Stimulated activated CD4-positive, alpha-beta T cell treated with anti-CD3 and anti-CD28 coated beads, Interleukin-15, amount 100 ng/mL, for 24 hours (primary cell): Measurements from ENCODE around the gene LDLRAD3.

Experiments used
- DNase-seq: peaks from one replicate; pipeline ENCODE4 v3.0.0-alpha.2; 2020

Gene LDLRAD3

GRCh38 chr11:35928688-35929395 lies 15.0 kb upstream of the LDLRAD3 start:
- no peak for DNase-seq

- no peak for DNase-seq
These were observed 13.4 kb upstream of the LDLRAD3 start for GRCh38 chr11:35930466-35930865.

- DNase-seq: no peak
These were observed 11.7 kb upstream of the LDLRAD3 start for GRCh38 chr11:35932121-35932520.

GRCh38 chr11:35932681-35933319 lies 11.1 kb upstream of the LDLRAD3 start:
- DNase-seq: no peak

DNA sequence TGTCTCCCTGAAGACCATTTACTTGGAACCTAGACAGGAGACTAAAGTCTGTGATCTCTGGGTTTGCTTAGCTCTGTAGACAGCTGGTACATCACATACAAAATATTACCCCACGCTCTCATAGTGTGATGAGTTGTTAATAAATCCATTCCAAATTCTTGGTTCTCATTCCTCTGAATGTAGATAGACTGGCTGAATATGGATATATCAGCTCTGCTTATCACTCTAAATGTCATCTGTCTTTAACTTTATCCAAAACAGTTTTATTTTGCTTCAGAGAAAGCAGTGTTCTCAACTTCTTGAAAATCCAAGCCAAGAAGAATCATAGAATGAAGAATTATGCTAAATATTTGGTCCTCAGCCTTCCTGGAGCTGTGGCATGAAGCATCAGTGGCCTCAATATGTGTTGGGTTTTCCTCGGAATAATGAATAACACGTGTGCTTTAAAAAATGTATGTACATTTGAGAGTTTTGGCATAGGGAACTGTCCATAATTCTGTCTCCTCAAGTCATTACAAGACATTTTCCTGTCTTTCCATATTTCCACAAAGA lies 10.5 kb upstream of the LDLRAD3 start:
- no peak for DNase-seq

GRCh38 chr11:35934271-35934670 lies 9.6 kb upstream of the LDLRAD3 start:
- DNase-seq: no peak

DNA sequence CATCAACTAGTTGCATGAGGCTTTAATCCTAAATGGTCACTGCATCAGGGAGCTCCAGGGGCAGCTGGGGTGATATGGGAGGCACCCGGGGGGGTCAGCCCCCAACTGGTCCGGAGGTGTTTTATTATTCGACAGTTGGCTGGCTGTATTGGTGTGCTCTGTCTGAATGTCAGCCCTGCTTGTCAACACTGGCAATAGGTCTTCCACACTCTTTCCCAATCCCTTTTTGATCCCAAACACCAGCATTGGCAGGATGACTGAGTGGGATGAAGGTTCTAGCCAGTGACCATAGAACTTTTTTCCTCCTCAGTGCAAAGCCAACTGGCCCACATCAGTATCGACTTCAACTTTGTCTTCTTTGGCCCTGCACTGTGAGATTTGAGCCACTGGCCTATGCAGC lies 8.9 kb upstream of the LDLRAD3 start:
- DNase-seq: no peak

DNA sequence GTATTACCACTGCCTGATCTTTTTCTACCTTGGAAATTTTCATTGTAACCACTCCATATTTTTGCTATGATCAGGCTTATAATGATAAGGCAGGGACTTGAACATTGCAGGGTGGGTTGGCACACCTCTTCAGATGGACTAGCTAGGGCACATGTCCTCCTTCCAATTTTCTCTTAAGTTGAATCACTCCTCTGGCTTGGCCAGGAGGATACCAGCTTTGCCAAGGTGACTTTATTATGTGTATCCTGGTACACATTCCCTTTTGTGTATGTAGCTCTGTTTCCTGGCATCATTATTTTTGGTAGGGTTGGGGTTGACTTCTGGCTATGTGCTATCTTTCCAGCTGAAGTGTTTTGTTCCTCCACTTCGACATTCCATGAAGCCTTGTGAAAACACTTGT lies 8.5 kb upstream of the LDLRAD3 start:
- DNase-seq: no peak

GRCh38 chr11:35937111-35937510 lies 6.8 kb upstream of the LDLRAD3 start:
- DNase-seq: no peak

- no peak for DNase-seq
These were observed 6.2 kb upstream of the LDLRAD3 start for GRCh38 chr11:35937700-35938099.

DNA sequence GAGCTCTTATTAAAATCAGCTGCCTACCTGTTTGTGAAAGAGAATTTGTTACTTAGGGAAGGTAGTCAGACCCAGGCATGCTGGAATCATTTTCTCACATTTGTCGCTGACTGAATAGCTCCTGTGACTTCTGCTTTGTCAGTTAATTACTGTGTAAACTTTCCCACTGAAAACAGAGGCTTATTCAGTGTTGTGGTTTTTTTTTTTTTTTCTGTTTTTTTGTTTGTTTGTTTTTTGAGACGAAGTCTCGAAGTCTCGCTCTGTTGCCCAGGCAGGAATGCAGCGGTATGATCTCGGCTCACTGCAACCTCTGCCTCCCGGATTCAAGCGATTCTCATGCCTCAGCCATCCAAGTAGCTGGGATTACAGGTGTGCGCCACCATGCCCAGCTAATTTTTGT lies 5.6 kb upstream of the LDLRAD3 start:
- DNase-seq: no peak

DNA sequence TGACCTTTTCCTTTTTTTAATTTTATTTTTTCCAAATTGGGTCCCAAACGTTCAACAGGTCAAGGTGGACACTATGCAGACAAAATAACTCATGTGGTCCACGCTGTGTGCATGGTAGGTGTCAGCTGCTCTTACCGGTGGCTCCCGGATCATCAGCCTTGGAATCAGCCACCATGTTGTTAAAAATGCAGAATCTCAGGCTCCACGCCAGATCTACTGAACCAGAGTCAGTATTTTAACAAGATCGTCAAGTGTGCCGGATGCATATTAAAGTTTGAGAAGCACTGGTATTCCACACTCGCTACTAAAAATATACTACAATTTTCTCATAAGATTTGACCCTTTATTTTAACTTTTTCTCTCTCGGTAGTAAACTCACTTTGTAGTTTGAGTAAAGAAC lies 553 bp upstream of the LDLRAD3 start:
- no peak for DNase-seq

GRCh38 chr11:35944503-35945136 lies 758 bp downstream of the LDLRAD3 start:
- DNase-seq: no peak

GRCh38 chr11:35945137-35945518 lies 1.3 kb downstream of the LDLRAD3 start:
- no peak for DNase-seq

DNA sequence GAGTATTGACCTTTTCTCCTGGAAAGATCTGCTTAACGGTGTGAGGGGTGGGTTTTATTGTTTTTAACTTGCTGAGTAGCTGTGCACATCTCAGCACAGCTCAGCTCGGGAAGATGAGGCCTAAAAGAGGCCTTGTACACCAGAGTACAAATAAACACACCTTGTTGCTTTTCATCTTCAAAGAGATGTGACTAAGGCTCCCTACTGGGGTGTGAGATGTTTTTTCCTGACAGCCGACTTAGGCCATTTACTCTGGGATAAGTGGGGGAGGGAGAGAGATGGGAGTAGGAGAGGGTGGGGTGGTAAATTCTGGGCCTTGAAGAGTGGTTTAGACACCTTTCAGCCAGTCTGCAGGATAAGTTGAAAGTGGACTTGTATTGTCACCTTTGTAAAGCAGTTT lies 2.9 kb downstream of the LDLRAD3 start:
- no peak for DNase-seq

DNA sequence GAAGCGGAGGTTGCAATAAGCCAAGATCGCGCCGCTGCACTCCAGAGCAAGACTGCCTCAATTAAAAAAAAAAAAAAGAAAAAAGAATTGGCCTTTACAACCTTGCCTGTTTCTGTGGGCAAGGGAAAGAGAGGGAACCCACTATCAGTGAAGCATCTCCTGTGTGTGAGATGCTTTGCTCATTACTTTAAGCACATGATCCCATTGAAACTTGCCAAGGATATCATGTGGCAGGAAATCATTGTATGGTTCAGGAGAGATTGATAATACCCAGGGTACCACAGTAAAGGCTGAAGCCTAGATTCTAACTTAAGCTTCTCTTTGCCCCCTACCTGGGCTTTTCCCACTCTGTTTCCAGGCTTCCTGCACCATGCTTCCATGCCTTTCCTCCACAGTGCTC lies 3.6 kb downstream of the LDLRAD3 start:
- no peak for DNase-seq

DNA sequence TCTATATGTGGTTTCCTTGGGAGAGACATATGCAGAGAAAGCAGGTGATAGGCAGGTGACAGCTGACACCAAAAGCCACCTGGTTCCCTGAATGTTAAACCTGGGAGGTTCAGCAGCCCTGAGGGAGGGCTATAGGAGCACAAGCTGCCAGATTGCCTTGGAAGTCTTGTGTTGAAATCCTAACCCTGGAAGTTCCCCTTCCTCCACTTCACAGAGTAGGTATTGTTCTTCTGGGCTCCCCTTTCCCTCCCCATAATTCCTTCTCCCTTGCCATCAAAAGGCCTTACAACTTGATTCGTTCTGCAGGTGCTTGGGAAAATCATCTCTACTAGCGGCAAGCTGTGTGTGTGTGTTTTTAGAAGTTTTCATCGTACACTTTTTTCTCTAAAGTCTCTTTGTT lies 5.4 kb downstream of the LDLRAD3 start:
- DNase-seq: no peak

DNA sequence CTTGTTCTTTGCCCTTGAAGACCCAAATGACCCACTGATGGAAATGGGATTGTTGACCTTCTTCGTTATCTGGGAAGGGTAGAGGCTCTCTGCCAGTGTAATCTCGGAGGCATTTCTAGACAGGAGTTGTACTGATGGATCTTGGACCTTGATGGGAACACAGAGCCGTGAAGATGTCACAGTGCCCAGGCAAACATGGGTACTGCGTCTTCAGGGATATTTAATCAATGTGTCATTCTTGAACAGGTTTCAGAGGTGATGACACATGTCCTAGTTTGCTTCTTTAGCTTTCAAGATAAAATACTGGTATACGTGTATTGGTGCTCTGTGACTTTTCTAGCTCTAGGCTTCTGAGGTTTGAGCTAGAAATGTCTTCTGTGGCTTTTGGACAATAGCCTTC lies 6.2 kb downstream of the LDLRAD3 start:
- DNase-seq: no peak

DNA sequence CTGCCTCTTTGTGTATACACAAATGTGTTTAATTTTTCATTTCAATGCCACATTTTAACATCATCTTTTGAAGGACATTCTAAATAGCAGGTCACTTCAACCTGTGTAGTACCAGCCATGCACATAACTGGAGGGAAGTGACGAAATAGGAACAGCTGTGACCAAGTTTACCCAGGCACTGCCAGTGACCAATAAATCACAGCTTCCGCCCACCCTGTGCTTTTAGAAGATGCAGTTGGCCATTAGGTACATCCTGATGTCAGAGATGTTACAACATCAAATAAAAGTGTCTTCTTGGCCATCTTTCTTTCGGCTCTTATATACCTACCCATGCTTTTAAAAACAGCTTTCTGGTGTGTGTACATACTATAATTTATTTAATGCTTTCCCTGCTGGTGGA lies 7.8 kb downstream of the LDLRAD3 start:
- no peak for DNase-seq

GRCh38 chr11:35953081-35953760 lies 9.4 kb downstream of the LDLRAD3 start:
- DNase-seq: no peak

DNA sequence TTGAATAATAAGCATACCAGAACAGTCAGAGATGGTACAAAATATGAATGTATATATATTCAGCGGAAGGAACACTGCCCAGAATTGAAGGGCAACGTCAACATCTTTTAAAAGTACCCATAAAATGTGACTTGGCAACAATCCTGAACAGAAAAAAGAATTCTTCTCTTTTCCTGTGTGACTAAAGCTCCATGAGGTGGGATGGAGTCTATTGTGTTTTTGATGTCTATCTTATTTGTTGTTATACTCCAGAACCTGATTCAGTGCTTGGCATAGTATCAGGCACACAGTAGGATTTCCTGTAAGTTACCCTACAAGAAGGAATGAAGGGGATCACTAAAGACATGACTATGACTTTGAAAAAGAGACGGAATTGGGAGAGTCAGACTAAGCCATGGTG lies 10.3 kb downstream of the LDLRAD3 start:
- DNase-seq: no peak

- DNase-seq: no peak
These were observed 11.8 kb downstream of the LDLRAD3 start for GRCh38 chr11:35955636-35956035.

- no peak for DNase-seq
These were observed 18.7 kb downstream of the LDLRAD3 start for GRCh38 chr11:35962369-35963138.
